Mesendoderm (in vitro differentiated cells): Measurements from ENCODE around the gene DOK6.

Experiments
- DNase-seq: peaks from one replicate; pipeline ENCODE4 v3.0.0; 2013
- H2AK5ac ChIP-seq: 2 replicates; pipeline ENCODE4 v1.6.1; 2013; ENCODE audit warnings: low read length, inconsistent platforms
- H2BK120ac ChIP-seq: 2 replicates; pipeline ENCODE4 v1.6.1; 2013; ENCODE audit warnings: low read depth, mild to moderate bottlenecking, low read length, moderate library complexity, mixed read lengths
- H2BK15ac ChIP-seq: replicated peaks from 2 replicates; pipeline ENCODE4 v1.6.1; 2013; ENCODE audit warnings: low read depth, mild to moderate bottlenecking, moderate library complexity
- H2BK5ac ChIP-seq: 2 replicates; pipeline ENCODE4 v1.6.1; 2013; ENCODE audit warnings: low read length, inconsistent platforms
- H3K18ac ChIP-seq: 2 replicates; pipeline ENCODE4 v1.6.1; 2013; ENCODE audit warnings: mild to moderate bottlenecking, low read length, mixed read lengths
- H3K23ac ChIP-seq: one replicate; pipeline ENCODE4 v1.6.1; 2013; ENCODE audit warnings: low read length
- H3K27ac ChIP-seq: 2 replicates; pipeline ENCODE4 v1.5.1; 2013; ENCODE audit warnings: low read depth, mild to moderate bottlenecking, inconsistent platforms, low read length, moderate library complexity
- H3K27me3 ChIP-seq: 2 replicates; pipeline ENCODE4 v1.6.1; 2013; ENCODE audit warnings: low read length, control low read depth, mild to moderate bottlenecking, inconsistent platforms; ENCODE audit not compliant: insufficient read depth, poor library complexity
- H3K36me3 ChIP-seq: 2 replicates; pipeline ENCODE4 v1.6.1; 2013; ENCODE audit warnings: low read length, inconsistent platforms; ENCODE audit not compliant: control insufficient read depth, insufficient read depth
- H3K4ac ChIP-seq: one replicate; pipeline ENCODE4 v1.6.1; 2013; ENCODE audit warnings: low read depth, mild to moderate bottlenecking, low read length, moderate library complexity
- H3K4me1 ChIP-seq: 2 replicates; pipeline ENCODE4 v1.6.1; 2013; ENCODE audit warnings: low read depth, low read length, inconsistent platforms; ENCODE audit not compliant: control insufficient read depth
- H3K4me2 ChIP-seq: 2 replicates; pipeline ENCODE4 v1.6.1; 2013; ENCODE audit warnings: low read length
- H3K4me3 ChIP-seq: 2 replicates; pipeline ENCODE4 v1.5.1; 2013; ENCODE audit warnings: mild to moderate bottlenecking, low read length
- H3K56ac ChIP-seq: one replicate; pipeline ENCODE4 v1.6.1; 2013; ENCODE audit warnings: low read length
- H3K79me1 ChIP-seq: 2 replicates; pipeline ENCODE4 v1.6.1; 2013; ENCODE audit warnings: low read length, inconsistent platforms
- H3K79me2 ChIP-seq: 2 replicates; pipeline ENCODE4 v1.6.1; 2013; ENCODE audit warnings: mild to moderate bottlenecking, low read length; ENCODE audit not compliant: control insufficient read depth, insufficient read depth
- H3K9ac ChIP-seq: 2 replicates; pipeline ENCODE4 v1.6.1; 2013; ENCODE audit warnings: low read length, inconsistent platforms
- H4K5ac ChIP-seq: one replicate; pipeline ENCODE4 v1.6.1; 2013; ENCODE audit warnings: low read length
- H4K8ac ChIP-seq: one replicate; pipeline ENCODE4 v1.6.1; 2013; ENCODE audit warnings: low read depth, mild to moderate bottlenecking, control low read depth, low read length, moderate library complexity
- WGBS: extraction: QIAGEN DNeasy Blood & Tissue Kit; methylation state at CpG from one replicate; pipeline ENCODE4 v1.1.7; 2013; ENCODE audit warnings: low lambda C conversion rate, missing lambda C conversion rate; ENCODE audit not compliant: insufficient coverage; ENCODE audit errors: extremely low coverage; 5-methylcytosine and 5-hydroxymethylcytosine counted together

Gene DOK6

GRCh38 chr18:69734536-69734935, 333.8 kb downstream of the DOK6 start:
- H3K4me3 ChIP-seq = no peak overlapping the region
- no peaks in the 10 kb centered on the region for H3K4me1 ChIP-seq
- H3K36me3 ChIP-seq = no peaks in the 10 kb centered on the region
- H3K18ac ChIP-seq = no peak overlapping the region
- H2AK5ac ChIP-seq = no peak overlapping the region
- H3K27ac ChIP-seq = no peak overlapping the region
- no peaks in the 10 kb centered on the region for H3K79me1 ChIP-seq
- no peak overlapping the region for H3K9ac ChIP-seq
- H3K4ac ChIP-seq = no peak overlapping the region
- no peaks in the 10 kb centered on the region for H3K27me3 ChIP-seq
- no peak overlapping the region for H2BK5ac ChIP-seq
- no peaks in the 10 kb centered on the region for H3K79me2 ChIP-seq
- H4K5ac ChIP-seq = no peak overlapping the region
- no peak overlapping the region for H2BK120ac ChIP-seq
- H3K56ac ChIP-seq = no peak overlapping the region
- no peak overlapping the region for H2BK15ac ChIP-seq
- H3K4me2 ChIP-seq = no peak overlapping the region
- no peak for DNase-seq
- H3K23ac ChIP-seq = no peak overlapping the region
- no CpG with 5 or more reads among the region's 2 CpGs for WGBS
- no peak overlapping the region for H4K8ac ChIP-seq

- Histone ChIP-seq H3K36me3 (no peaks in the 10 kb centered on the region), H4K5ac (no peak overlapping the region), H3K79me2 (no peaks in the 10 kb centered on the region), H3K18ac (no peak overlapping the region), H3K23ac (no peak overlapping the region), H3K4ac (no peak overlapping the region), H2AK5ac (no peak overlapping the region), H3K9ac (no peak overlapping the region), H3K27ac (no peak overlapping the region), H3K4me2 (no peak overlapping the region), H2BK120ac (no peak overlapping the region), H3K79me1 (no peaks in the 10 kb centered on the region), H3K56ac (no peak overlapping the region), H4K8ac (no peak overlapping the region), H2BK15ac (no peak overlapping the region), H3K4me3 (no peak overlapping the region), H3K27me3 (no peaks in the 10 kb centered on the region), H2BK5ac (no peak overlapping the region), H3K4me1 (no peaks in the 10 kb centered on the region)
- DNase-seq = no peak
- WGBS = no CpG with 5 or more reads among the region's 2 CpGs
Observed at GRCh38 chr18:69736730-69737129, 336.0 kb downstream of the DOK6 start.

GRCh38 chr18:69737851-69738250, 337.2 kb downstream of the DOK6 start:
- Histone ChIP-seq H3K9ac (no peak overlapping the region), H3K4me1 (no peaks in the 10 kb centered on the region), H2BK120ac (no peak overlapping the region), H3K79me1 (no peaks in the 10 kb centered on the region), H3K27ac (no peak overlapping the region), H3K4me2 (no peak overlapping the region), H3K4me3 (no peak overlapping the region), H3K36me3 (no peaks in the 10 kb centered on the region), H4K8ac (no peak overlapping the region), H3K79me2 (no peaks in the 10 kb centered on the region), H2AK5ac (no peak overlapping the region), H2BK5ac (no peak overlapping the region), H3K4ac (no peak overlapping the region), H3K56ac (no peak overlapping the region), H3K18ac (no peak overlapping the region), H4K5ac (no peak overlapping the region), H2BK15ac (no peak overlapping the region), H3K27me3 (no peaks in the 10 kb centered on the region), H3K23ac (no peak overlapping the region)
- WGBS = no CpG with 5 or more reads among the region's 3 CpGs
- DNase-seq = no peak

- no peak overlapping the region for H2BK5ac ChIP-seq
- no peak overlapping the region for H3K56ac ChIP-seq
- no peak overlapping the region for H3K4ac ChIP-seq
- H3K4me1 ChIP-seq = no peaks in the 10 kb centered on the region
- H3K27me3 ChIP-seq = no peaks in the 10 kb centered on the region
- H3K36me3 ChIP-seq = no peaks in the 10 kb centered on the region
- no peaks in the 10 kb centered on the region for H3K79me1 ChIP-seq
- no peak overlapping the region for H3K18ac ChIP-seq
- H3K9ac ChIP-seq = no peak overlapping the region
- no peak overlapping the region for H2AK5ac ChIP-seq
- no peaks in the 10 kb centered on the region for H3K79me2 ChIP-seq
- no peak overlapping the region for H3K27ac ChIP-seq
- DNase-seq = no peak
- no CpG with 5 or more reads among the region's 2 CpGs for WGBS
- no peak overlapping the region for H3K4me3 ChIP-seq
- no peak overlapping the region for H3K23ac ChIP-seq
- H4K5ac ChIP-seq = no peak overlapping the region
- H2BK15ac ChIP-seq = no peak overlapping the region
- H2BK120ac ChIP-seq = no peak overlapping the region
- no peak overlapping the region for H4K8ac ChIP-seq
- H3K4me2 ChIP-seq = no peak overlapping the region
Observed at GRCh38 chr18:69747388-69747787, 346.7 kb downstream of the DOK6 start.

- DNase-seq = peak; percentile 10
- H2AK5ac ChIP-seq = no peak overlapping the region
- no peaks in the 10 kb centered on the region for H3K36me3 ChIP-seq
- no peaks in the 10 kb centered on the region for H3K27me3 ChIP-seq
- H3K23ac ChIP-seq = no peak overlapping the region
- no peak overlapping the region for H3K18ac ChIP-seq
- H4K8ac ChIP-seq = no peak overlapping the region
- no peak overlapping the region for H3K27ac ChIP-seq
- no peak overlapping the region for H3K4ac ChIP-seq
- no peaks in the 10 kb centered on the region for H3K79me2 ChIP-seq
- H3K9ac ChIP-seq = no peak overlapping the region
- no peak overlapping the region for H3K4me2 ChIP-seq
- no peak overlapping the region for H2BK15ac ChIP-seq
- H3K4me3 ChIP-seq = no peak overlapping the region
- H3K79me1 ChIP-seq = no peaks in the 10 kb centered on the region
- H4K5ac ChIP-seq = no peak overlapping the region
- WGBS = no CpG with 5 or more reads among the region's 3 CpGs
- H2BK120ac ChIP-seq = no peak overlapping the region
- H2BK5ac ChIP-seq = no peak overlapping the region
- no peaks in the 10 kb centered on the region for H3K4me1 ChIP-seq
- no peak overlapping the region for H3K56ac ChIP-seq
Observed at GRCh38 chr18:69752737-69753380, 352.2 kb downstream of the DOK6 start.

DNA sequence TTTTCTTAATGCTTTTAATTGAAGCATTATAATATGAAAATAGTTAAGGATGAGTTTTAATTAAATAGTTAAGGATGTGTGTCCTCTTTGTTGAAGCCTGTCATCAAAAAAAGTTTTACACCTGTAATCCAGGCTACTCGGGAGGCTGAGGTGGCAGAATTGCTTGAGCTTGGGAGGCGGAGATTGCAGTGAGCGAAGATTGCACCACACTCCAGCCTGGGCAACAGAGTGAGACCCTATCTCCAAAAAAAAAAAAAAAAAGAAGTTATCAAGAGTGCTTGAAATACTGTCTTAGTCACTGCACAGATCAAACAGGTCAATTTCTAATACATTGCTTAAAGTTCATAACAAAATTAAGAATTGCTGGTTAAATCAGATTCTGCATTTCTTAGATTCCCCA, 353.4 kb downstream of the DOK6 start:
- no peaks in the 10 kb centered on the region for H3K79me2 ChIP-seq
- DNase-seq = no peak
- H3K27ac ChIP-seq = no peak overlapping the region
- H3K4me2 ChIP-seq = no peak overlapping the region
- H3K27me3 ChIP-seq = no peaks in the 10 kb centered on the region
- H3K56ac ChIP-seq = no peak overlapping the region
- no peak overlapping the region for H3K18ac ChIP-seq
- H2BK120ac ChIP-seq = no peak overlapping the region
- WGBS = no CpG with 5 or more reads among the region's 3 CpGs
- no peak overlapping the region for H3K23ac ChIP-seq
- no peak overlapping the region for H4K8ac ChIP-seq
- no peak overlapping the region for H2BK5ac ChIP-seq
- no peak overlapping the region for H3K4ac ChIP-seq
- no peaks in the 10 kb centered on the region for H3K36me3 ChIP-seq
- no peaks in the 10 kb centered on the region for H3K4me1 ChIP-seq
- no peak overlapping the region for H3K9ac ChIP-seq
- no peak overlapping the region for H2AK5ac ChIP-seq
- H2BK15ac ChIP-seq = no peak overlapping the region
- no peak overlapping the region for H3K4me3 ChIP-seq
- no peaks in the 10 kb centered on the region for H3K79me1 ChIP-seq
- no peak overlapping the region for H4K5ac ChIP-seq
